Activated CD8-positive, alpha-beta T cell treated with anti-CD3 and anti-CD28 coated beads for 36 hours (primary cell): Measurements from ENCODE around the gene GRIA3. TPM values are rescaled to one million over a fixed set of nuclear protein-coding genes. Genes with fewer than 3 reads are reported as not detected.

Source experiments
- ATAC-seq: fragments of 200-7000 bp; cut with Tn5 transposase; one replicate; pipeline ENCODE4 v1.10.0; 2021; ENCODE audit warnings: mild to moderate bottlenecking, moderate library complexity
- CTCF ChIA-PET: fragments of 350-600 bp; sonication (Branson Sonifier 250); formaldehyde crosslinking; loops from one replicate; lab custom pipeline; 2021; ENCODE audit warnings: antibody characterized with exemption; lab: Charles Lee
- POLR2A ChIA-PET: fragments of 350-600 bp; sonication (Branson Sonifier 250); formaldehyde crosslinking; loops from one replicate; lab custom pipeline; 2021; ENCODE audit warnings: antibody characterized with exemption; lab: Charles Lee
- DNase-seq: peaks from one replicate; pipeline ENCODE4 v3.0.0-alpha.2; 2020
- H3K27ac Mint-ChIP-seq: one replicate; pipeline ENCODE4 v1.8.0; 2021; ENCODE audit warnings: mild to moderate bottlenecking, mixed read lengths
- H3K27me3 Mint-ChIP-seq: one replicate; pipeline ENCODE4 v1.8.0; 2021; ENCODE audit warnings: mixed read lengths
- H3K36me3 Mint-ChIP-seq: one replicate; pipeline ENCODE4 v1.8.0; 2021; ENCODE audit warnings: low read depth, mixed read lengths
- H3K4me1 Mint-ChIP-seq: one replicate; pipeline ENCODE4 v1.8.0; 2021; ENCODE audit warnings: low read depth, mixed read lengths
- H3K4me3 Mint-ChIP-seq: one replicate; pipeline ENCODE4 v1.8.0; 2021; ENCODE audit warnings: mild to moderate bottlenecking, moderate library complexity, mixed read lengths
- H3K9me3 Mint-ChIP-seq: one replicate; pipeline ENCODE4 v1.8.0; 2021; ENCODE audit warnings: mixed read lengths
- intact Hi-C: fragments of 100-400 bp; cut with micrococcal nuclease; formaldehyde crosslinking; loops from one replicate; pipeline ENCODE4 v1.10.0; 2022
- total RNA-seq, 2 experiments: library from RNA; stranded (reverse); gene quantifications; one replicate each; pipeline ENCODE4 v1.2.3, GENCODE V29; 2021
- TF ChIP-seq, protein P1 (sequence below): fragments of 200-600 bp; IDR thresholded peaks from one replicate; pipeline ENCODE4 v1.8.0; 2022; ENCODE audit warnings: antibody characterized with exemption, mild to moderate bottlenecking

The GRIA3 gene
- total RNA-seq, 2 experiments from 2014 or later: not detected

DNA sequence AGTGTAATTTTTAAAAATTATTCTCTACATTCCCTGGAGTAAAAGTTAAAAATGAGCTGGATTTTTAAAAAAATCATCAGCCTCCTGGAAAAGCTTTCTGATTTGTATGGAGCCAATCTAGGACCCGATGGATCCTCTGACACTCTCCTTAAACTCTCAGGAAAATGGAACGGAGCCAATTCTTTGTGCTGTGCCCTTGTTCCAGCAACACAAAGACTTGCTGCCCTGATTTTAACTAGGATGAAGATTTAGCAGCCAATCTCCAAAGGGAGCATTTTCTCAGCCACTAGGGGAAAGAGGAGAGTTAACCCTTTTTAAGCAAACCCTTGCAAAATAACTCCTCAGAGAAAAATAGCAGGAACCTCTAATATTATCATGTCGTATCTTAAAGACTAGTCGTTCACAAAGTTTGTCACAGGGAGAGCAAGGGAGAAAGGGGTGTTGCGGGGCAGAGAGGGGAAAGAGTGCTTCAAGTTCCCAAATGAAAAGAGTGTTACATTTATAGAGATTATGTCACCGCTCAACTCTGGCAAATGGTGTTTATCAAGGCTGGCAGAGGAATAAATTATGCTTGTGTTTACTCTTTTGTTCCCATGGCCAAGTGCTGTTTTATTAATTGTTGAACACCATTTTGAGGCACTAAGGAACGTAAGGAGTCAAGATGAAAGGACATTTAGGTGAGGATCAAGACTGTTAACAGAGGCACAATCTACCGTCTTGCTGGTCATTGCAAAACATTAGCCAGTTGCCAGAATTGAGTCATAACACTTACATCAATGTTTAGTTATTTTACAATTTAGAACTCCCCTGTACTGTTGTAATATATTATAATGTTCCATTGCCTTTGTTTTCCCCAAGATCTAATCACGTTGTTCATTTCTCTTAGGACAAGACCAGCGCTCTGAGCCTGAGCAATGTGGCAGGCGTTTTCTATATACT, 298.1 kb downstream of the GRIA3 start:
- no peaks in the 10 kb centered on the region for H3K4me1 Mint-ChIP-seq
- no peak overlapping the region for H3K4me3 Mint-ChIP-seq
- H3K9me3 Mint-ChIP-seq: no peaks in the 10 kb centered on the region
- ATAC-seq: no peak
- no peaks in the 10 kb centered on the region for H3K36me3 Mint-ChIP-seq
- TF ChIP-seq, protein P1, sequence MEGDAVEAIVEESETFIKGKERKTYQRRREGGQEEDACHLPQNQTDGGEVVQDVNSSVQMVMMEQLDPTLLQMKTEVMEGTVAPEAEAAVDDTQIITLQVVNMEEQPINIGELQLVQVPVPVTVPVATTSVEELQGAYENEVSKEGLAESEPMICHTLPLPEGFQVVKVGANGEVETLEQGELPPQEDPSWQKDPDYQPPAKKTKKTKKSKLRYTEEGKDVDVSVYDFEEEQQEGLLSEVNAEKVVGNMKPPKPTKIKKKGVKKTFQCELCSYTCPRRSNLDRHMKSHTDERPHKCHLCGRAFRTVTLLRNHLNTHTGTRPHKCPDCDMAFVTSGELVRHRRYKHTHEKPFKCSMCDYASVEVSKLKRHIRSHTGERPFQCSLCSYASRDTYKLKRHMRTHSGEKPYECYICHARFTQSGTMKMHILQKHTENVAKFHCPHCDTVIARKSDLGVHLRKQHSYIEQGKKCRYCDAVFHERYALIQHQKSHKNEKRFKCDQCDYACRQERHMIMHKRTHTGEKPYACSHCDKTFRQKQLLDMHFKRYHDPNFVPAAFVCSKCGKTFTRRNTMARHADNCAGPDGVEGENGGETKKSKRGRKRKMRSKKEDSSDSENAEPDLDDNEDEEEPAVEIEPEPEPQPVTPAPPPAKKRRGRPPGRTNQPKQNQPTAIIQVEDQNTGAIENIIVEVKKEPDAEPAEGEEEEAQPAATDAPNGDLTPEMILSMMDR: no peak
- no peak for DNase-seq
- ChIA-PET POLR2A (no interaction called here), CTCF (no interaction called here)
- H3K27ac Mint-ChIP-seq: no peak overlapping the region
- H3K27me3 Mint-ChIP-seq: no peaks in the 10 kb centered on the region
- intact Hi-C loops: no loop called here

DNA sequence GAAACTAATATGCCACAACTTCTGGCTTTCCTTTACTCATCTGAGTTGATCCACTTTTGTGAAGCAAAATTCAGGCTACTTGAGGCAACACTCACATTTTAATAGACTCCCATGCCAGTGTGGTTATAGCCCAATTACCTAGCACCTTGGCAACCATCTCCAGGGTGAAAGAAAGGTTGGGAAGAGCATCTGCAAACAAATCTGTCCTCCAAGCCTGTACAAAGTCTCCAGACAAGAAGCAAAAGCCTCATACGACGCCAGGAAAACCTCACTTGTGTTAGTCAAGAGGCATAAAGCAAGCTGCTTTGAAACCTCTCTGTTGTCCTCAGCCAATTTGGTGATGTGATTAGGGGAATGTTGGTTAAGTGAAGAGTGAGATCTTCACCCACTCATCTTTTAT, 302.2 kb downstream of the GRIA3 start:
- ATAC-seq (no peak), DNase-seq (no peak)
- Mint-ChIP-seq H3K4me1 (no peaks in the 10 kb centered on the region), H3K36me3 (no peaks in the 10 kb centered on the region), H3K27ac (no peak overlapping the region), H3K27me3 (peaks cover 2% of the 10 kb centered on the region), H3K9me3 (no peaks in the 10 kb centered on the region), H3K4me3 (no peak overlapping the region)
- CTCF ChIA-PET: no interaction called here
- intact Hi-C loops: no loop called here
- TF ChIP-seq, protein P1: no peak
- POLR2A ChIA-PET: no interaction called here

DNA sequence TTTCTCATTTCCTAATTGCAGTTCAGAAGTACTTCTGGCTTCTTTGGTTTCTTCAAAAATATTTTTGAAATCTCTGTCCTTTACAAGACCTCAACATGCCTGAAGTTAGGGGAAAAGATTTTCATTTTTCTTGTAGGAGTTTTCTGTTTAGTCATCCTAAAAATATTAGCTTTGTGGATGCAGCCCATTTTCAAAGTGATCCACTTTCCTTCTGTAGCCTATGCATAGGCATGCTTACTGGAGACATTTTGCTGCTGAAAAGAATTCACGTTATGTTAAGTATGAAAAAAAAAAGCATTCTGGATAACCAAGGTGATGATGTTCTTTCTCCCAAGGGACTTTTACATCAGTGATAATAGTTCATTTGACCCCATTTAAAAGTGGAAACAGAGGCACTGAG, 303.2 kb downstream of the GRIA3 start:
- peaks cover 2% of the 10 kb centered on the region for H3K27me3 Mint-ChIP-seq
- intact Hi-C loops: no loop called here
- CTCF ChIA-PET: no interaction called here
- H3K4me3 Mint-ChIP-seq: no peak overlapping the region
- POLR2A ChIA-PET: no interaction called here
- TF ChIP-seq, protein P1: no peak
- no peak for DNase-seq
- H3K27ac Mint-ChIP-seq: no peak overlapping the region
- no peaks in the 10 kb centered on the region for H3K4me1 Mint-ChIP-seq
- H3K9me3 Mint-ChIP-seq: no peaks in the 10 kb centered on the region
- no peaks in the 10 kb centered on the region for H3K36me3 Mint-ChIP-seq
- ATAC-seq: no peak

DNA sequence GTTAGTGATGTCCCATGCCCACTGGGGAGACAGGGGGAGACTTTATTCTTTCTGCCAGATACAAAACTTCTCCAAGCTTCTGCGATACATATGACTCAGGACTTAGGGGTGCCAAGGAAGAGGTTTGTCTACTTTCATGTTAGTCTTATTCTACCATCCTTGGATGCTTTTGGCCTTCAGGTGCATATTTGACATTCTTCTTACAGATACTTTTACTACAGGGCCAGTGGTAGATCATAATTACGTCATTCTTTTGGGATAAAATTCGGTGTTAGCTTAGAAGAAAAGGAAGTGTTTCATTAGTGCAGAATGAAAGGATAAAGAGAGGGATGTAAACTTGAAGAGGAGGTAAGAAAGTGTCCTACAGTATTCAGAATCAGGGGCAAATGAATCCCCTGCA, 303.6 kb downstream of the GRIA3 start:
- Mint-ChIP-seq H3K4me3 (no peak overlapping the region), H3K9me3 (no peaks in the 10 kb centered on the region), H3K4me1 (no peaks in the 10 kb centered on the region), H3K27ac (no peak overlapping the region), H3K27me3 (peaks cover 2% of the 10 kb centered on the region), H3K36me3 (no peaks in the 10 kb centered on the region)
- ChIA-PET POLR2A (no interaction called here), CTCF (no interaction called here)
- DNase-seq (no peak), ATAC-seq (no peak)
- TF ChIP-seq, protein P1: no peak
- intact Hi-C loops: no loop called here

DNA sequence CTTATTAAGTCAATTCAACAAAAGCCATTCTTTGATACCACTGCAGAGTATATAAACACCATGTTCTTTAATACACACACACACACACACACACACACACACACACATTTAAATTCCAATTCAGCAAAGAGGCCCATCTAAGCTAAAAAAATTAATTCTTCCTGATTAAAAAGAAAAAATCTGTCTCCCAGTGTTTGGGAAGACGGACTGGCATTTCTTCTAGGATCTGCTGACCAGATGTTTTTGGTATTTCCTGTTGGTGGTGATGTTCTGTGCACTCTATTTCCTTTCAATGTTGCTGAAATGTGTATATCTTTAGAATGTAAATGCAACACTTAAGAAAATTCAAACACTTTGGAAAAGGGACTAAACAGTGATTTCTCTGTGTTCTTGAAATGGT, 304.9 kb downstream of the GRIA3 start:
- CTCF ChIA-PET: no interaction called here
- intact Hi-C loops: no loop called here
- ATAC-seq: no peak
- no peak overlapping the region for H3K4me3 Mint-ChIP-seq
- TF ChIP-seq, protein P1: no peak
- H3K27ac Mint-ChIP-seq: no peak overlapping the region
- no peaks in the 10 kb centered on the region for H3K36me3 Mint-ChIP-seq
- no peaks in the 10 kb centered on the region for H3K9me3 Mint-ChIP-seq
- H3K27me3 Mint-ChIP-seq: peaks cover 2% of the 10 kb centered on the region
- POLR2A ChIA-PET: no interaction called here
- no peak for DNase-seq
- H3K4me1 Mint-ChIP-seq: no peaks in the 10 kb centered on the region
